ENCODE data around the gene PPARD. TPM values are rescaled to one million over a fixed set of nuclear protein-coding genes. Genes with fewer than 3 reads are reported as not detected.

PPARD gene
- polyA plus RNA-seq, 1 experiment = 26.9 TPM

DNA sequence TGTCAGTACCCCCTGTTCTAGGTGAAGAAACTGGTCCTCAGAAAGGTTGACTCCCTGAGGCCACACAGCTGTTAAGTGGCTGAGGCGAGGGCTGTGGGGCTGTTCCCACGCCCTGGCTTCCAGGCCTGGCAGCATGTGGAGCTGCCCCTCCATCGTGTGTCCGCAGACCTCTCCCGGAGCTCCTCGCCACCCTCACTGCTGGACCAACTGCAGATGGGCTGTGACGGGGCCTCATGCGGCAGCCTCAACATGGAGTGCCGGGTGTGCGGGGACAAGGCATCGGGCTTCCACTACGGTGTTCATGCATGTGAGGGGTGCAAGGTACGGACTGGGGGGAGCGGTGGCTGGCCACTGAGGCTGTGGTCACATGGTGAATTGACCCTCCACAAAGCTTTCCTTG is 77.6 kb downstream of the PPARD start:
- Histone ChIP-seq H3K27me3 (ENCODE audit: control insufficient read depth, insufficient read depth, low read length) (no peaks in the 10 kb centered on the region), H3K9me3 (ENCODE audit: control insufficient read depth, insufficient read depth, low read length) (no peaks in the 10 kb centered on the region; the same call in 1 of the 2 replicates), H3K4me3 (ENCODE audit: low read depth, low read length) (no peak overlapping the region), H3K27ac (ENCODE audit: low read depth, low read length) (peak overlapping the region; percentile 80)
- ChIA-PET POLR2A (interaction anchor here (0.8 to 1.3 kb wide), 7 partner anchors 8 to 78 kb away, joined by 3 to 17 read pairs (median 3); partner anchors contain the start of gene PPARD), CTCF (interaction anchor here (0.9 to 2.9 kb wide), 7 partner anchors 8 to 78 kb away, joined by 4 to 73 read pairs (median 10); partner anchors contain the start of gene PPARD)
- TF ChIP-seq, protein P1, sequence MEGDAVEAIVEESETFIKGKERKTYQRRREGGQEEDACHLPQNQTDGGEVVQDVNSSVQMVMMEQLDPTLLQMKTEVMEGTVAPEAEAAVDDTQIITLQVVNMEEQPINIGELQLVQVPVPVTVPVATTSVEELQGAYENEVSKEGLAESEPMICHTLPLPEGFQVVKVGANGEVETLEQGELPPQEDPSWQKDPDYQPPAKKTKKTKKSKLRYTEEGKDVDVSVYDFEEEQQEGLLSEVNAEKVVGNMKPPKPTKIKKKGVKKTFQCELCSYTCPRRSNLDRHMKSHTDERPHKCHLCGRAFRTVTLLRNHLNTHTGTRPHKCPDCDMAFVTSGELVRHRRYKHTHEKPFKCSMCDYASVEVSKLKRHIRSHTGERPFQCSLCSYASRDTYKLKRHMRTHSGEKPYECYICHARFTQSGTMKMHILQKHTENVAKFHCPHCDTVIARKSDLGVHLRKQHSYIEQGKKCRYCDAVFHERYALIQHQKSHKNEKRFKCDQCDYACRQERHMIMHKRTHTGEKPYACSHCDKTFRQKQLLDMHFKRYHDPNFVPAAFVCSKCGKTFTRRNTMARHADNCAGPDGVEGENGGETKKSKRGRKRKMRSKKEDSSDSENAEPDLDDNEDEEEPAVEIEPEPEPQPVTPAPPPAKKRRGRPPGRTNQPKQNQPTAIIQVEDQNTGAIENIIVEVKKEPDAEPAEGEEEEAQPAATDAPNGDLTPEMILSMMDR (IDR thresholded peaks at IDR 0.05; ENCODE audit: low read depth, low read length) = no peak
- DNase-seq (ENCODE audit: low read depth, low spot score) = no peak

DNA sequence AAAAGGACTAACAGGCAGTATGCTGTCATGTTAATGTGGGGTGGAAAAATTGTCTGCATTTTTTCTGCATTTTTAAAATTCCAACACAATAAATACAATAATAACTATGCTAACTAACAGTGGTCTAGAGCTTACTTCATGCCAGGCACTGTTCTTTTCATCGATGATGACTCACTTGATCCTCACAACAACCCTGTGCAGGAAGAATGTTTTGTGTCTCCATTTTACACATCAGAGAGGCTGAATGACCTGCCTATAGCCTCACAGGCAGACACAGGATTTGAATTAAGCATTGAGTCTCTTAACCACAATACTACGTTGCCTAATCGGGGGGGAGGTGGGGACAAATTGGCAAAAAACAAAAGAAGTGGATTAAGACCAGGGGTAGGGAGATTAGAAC is 82.9 kb downstream of the PPARD start:
- TF ChIP-seq, protein P1 (IDR thresholded peaks at IDR 0.05; ENCODE audit: low read depth, low read length) = no peak
- Histone ChIP-seq H3K27me3 (ENCODE audit: control insufficient read depth, insufficient read depth, low read length) (no peaks in the 10 kb centered on the region), H3K4me3 (ENCODE audit: low read depth, low read length) (no peak overlapping the region), H3K9me3 (ENCODE audit: control insufficient read depth, insufficient read depth, low read length) (peaks cover 8% of the 10 kb centered on the region), H3K27ac (ENCODE audit: low read depth, low read length) (peak overlapping the region; percentile 88)
- POLR2A ChIA-PET = interaction anchor here (0.7 to 1.4 kb wide), 4 partner anchors 10 to 633 kb away, joined by 3 to 4 read pairs (median 3); partner anchors contain the start of gene BLTP3A
- peak; percentile 84 for DNase-seq (ENCODE audit: low read depth, low spot score)
- CTCF ChIA-PET = interaction anchor here (1.2 kb wide), 1 partner anchor 10 kb away, joined by 6 read pairs; no protein-coding TSS in a partner anchor

DNA sequence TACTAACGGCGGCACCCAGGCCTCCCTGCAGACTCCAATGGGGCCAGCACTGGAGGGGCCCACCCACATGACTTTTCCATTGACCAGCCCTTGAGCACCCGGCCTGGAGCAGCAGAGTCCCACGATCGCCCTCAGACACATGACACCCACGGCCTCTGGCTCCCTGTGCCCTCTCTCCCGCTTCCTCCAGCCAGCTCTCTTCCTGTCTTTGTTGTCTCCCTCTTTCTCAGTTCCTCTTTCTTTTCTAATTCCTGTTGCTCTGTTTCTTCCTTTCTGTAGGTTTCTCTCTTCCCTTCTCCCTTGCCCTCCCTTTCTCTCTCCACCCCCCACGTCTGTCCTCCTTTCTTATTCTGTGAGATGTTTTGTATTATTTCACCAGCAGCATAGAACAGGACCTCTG is 83.7 kb downstream of the PPARD start:
- Histone ChIP-seq H3K4me3 (ENCODE audit: low read depth, low read length) (no peak overlapping the region), H3K27me3 (ENCODE audit: control insufficient read depth, insufficient read depth, low read length) (no peaks in the 10 kb centered on the region), H3K27ac (ENCODE audit: low read depth, low read length) (peak overlapping the region; percentile 96), H3K9me3 (ENCODE audit: control insufficient read depth, insufficient read depth, low read length) (peaks cover 8% of the 10 kb centered on the region)
- TF ChIP-seq, protein P1 (IDR thresholded peaks at IDR 0.05; ENCODE audit: low read depth, low read length) = no peak
- no peak for DNase-seq (ENCODE audit: low read depth, low spot score)
- CTCF ChIA-PET = interaction anchor here (1.4 kb wide), 1 partner anchor 23 kb away, joined by 3 read pairs; no protein-coding TSS in a partner anchor
- POLR2A ChIA-PET = interaction anchor here (1.0 to 2.6 kb wide), 2 partner anchors 11 to 35 kb away, joined by 4 to 11 read pairs; no protein-coding TSS in a partner anchor

DNA sequence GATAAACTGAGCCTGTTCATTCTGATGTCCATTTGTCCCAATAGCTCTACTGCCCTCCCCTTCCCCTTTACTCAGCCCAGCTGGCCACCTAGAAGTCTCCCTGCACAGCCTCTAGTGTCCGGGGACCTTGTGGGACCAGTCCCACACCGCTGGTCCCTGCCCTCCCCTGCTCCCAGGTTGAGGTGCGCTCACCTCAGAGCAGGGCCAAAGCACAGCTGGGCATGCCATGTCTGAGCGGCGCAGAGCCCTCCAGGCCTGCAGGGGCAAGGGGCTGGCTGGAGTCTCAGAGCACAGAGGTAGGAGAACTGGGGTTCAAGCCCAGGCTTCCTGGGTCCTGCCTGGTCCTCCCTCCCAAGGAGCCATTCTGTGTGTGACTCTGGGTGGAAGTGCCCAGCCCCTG is 85.1 kb downstream of the PPARD start:
- DNase-seq (ENCODE audit: low read depth, low spot score) = no peak
- Histone ChIP-seq H3K27me3 (ENCODE audit: control insufficient read depth, insufficient read depth, low read length) (no peaks in the 10 kb centered on the region), H3K4me3 (ENCODE audit: low read depth, low read length) (0 out of 2 replicates have a peak overlapping the region, but pooled peaks have one; percentile 4), H3K9me3 (ENCODE audit: control insufficient read depth, insufficient read depth, low read length) (peaks cover 8% of the 10 kb centered on the region), H3K27ac (ENCODE audit: low read depth, low read length) (peak overlapping the region; percentile 96)
- TF ChIP-seq, protein P1 (IDR thresholded peaks at IDR 0.05; ENCODE audit: low read depth, low read length) = no peak
- ChIA-PET CTCF (interaction anchor here (1.4 to 2.5 kb wide), 3 partner anchors 8 to 22 kb away, joined by 3 to 13 read pairs (median 11); no protein-coding TSS in a partner anchor), POLR2A (interaction anchor here (1.0 to 2.6 kb wide), 8 partner anchors 8 to 57 kb away, joined by 4 to 17 read pairs (median 6); partner anchors contain the start of gene FANCE)

DNA sequence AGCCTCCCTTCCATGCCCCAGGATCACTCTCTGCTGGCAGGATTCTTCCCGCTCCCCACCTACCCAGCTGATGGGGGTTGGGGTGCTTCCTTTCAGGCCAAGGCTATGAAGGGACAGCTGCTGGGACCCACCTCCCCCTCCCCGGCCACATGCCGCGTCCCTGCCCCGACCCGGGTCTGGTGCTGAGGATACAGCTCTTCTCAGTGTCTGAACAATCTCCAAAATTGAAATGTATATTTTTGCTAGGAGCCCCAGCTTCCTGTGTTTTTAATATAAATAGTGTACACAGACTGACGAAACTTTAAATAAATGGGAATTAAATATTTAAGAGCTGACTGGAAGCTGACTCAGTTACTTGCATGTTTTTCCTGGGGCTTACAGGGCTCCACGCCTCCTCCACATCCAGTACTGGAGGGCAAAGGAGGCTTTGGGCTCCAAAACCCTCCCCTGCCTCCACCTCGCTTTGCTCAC is 85.5 kb downstream of the PPARD start:
- POLR2A ChIA-PET = interaction anchor here (0.7 to 2.6 kb wide), 10 partner anchors 8 to 58 kb away, joined by 3 to 17 read pairs (median 6); partner anchors contain the start of gene FANCE
- Histone ChIP-seq H3K9me3 (ENCODE audit: control insufficient read depth, insufficient read depth, low read length) (peaks cover 8% of the 10 kb centered on the region), H3K27ac (ENCODE audit: low read depth, low read length) (peak overlapping the region; percentile 96), H3K27me3 (ENCODE audit: control insufficient read depth, insufficient read depth, low read length) (no peaks in the 10 kb centered on the region), H3K4me3 (ENCODE audit: low read depth, low read length) (peak overlapping the region; percentile 29; the same call in 1 of the 2 replicates)
- TF ChIP-seq, protein P1 (IDR thresholded peaks at IDR 0.05; ENCODE audit: low read depth, low read length) = no peak
- peak; percentile 81 for DNase-seq (ENCODE audit: low read depth, low spot score)
- CTCF ChIA-PET = interaction anchor here (1.1 to 2.5 kb wide), 3 partner anchors 8 to 40 kb away, joined by 3 to 13 read pairs (median 11); partner anchors contain the start of gene RPL10A
